ENCODE measurements around the gene R3HDM2. TPM values are rescaled to one million over a fixed set of nuclear protein-coding genes. Genes with fewer than 3 reads are reported as not detected.

R3HDM2 gene
- total and polyA plus RNA-seq, 2 of the 13 experiments (the other 11 are each of a cell fraction or from before 2014, with no cell fraction given), result 11.1 to 23.5 TPM

GRCh38 chr12:57456145-57456700, 25.4 kb upstream of the R3HDM2 start (continued):
- TF ChIP-seq, protein P1, sequence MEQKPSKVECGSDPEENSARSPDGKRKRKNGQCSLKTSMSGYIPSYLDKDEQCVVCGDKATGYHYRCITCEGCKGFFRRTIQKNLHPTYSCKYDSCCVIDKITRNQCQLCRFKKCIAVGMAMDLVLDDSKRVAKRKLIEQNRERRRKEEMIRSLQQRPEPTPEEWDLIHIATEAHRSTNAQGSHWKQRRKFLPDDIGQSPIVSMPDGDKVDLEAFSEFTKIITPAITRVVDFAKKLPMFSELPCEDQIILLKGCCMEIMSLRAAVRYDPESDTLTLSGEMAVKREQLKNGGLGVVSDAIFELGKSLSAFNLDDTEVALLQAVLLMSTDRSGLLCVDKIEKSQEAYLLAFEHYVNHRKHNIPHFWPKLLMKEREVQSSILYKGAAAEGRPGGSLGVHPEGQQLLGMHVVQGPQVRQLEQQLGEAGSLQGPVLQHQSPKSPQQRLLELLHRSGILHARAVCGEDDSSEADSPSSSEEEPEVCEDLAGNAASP (CRISPR knock-in tag; IDR thresholded peaks at IDR 0.05; ENCODE audit: borderline replicate concordance), result no peak
- TF ChIP-seq SP5 (CRISPR knock-in tag; IDR thresholded peaks at IDR 0.05; ENCODE audit: borderline replicate concordance, low read depth), result peak; percentile 38; the same call in 1 of the 2 replicates
- TF ChIP-seq ZNF660 (CRISPR knock-in tag; IDR thresholded peaks at IDR 0.05; ENCODE audit: borderline replicate concordance, low read depth), result no peak
- TF ChIP-seq KIAA2018 (CRISPR knock-in tag; IDR thresholded peaks at IDR 0.05; ENCODE audit: borderline replicate concordance), result no peak
- TF ChIP-seq DMAP1 (CRISPR knock-in tag; IDR thresholded peaks at IDR 0.05), result 0 out of 2 replicates have a peak, but pooled peaks have one; percentile 18
- no peak for TF ChIP-seq SOX13 (IDR thresholded peaks at IDR 0.05)
- TF ChIP-seq SOX13 (CRISPR knock-in tag; conservative IDR thresholded peaks at IDR 0.05 in 1 of 2, IDR thresholded peaks at IDR 0.05 in 1 of 2), result no peak
- no peak for TF ChIP-seq ZNF362 (CRISPR knock-in tag; IDR thresholded peaks at IDR 0.05; ENCODE audit: borderline replicate concordance)
- TF ChIP-seq PHF21A (CRISPR knock-in tag; IDR thresholded peaks at IDR 0.05), result no peak
- TF ChIP-seq SIN3A (IDR thresholded peaks at IDR 0.05; ENCODE audit: borderline replicate concordance, low read depth, low read length), result 0 out of 2 replicates have a peak, but pooled peaks have one; percentile 10
- TF ChIP-seq CHD2 (IDR thresholded peaks at IDR 0.05; ENCODE audit: low read depth, low read length), result no peak
- TF ChIP-seq IRF2 (CRISPR knock-in tag; IDR thresholded peaks at IDR 0.05), result 0 out of 2 replicates have a peak, but pooled peaks have one; percentile 23
- TF ChIP-seq, protein P2, sequence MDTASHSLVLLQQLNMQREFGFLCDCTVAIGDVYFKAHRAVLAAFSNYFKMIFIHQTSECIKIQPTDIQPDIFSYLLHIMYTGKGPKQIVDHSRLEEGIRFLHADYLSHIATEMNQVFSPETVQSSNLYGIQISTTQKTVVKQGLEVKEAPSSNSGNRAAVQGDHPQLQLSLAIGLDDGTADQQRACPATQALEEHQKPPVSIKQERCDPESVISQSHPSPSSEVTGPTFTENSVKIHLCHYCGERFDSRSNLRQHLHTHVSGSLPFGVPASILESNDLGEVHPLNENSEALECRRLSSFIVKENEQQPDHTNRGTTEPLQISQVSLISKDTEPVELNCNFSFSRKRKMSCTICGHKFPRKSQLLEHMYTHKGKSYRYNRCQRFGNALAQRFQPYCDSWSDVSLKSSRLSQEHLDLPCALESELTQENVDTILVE (CRISPR knock-in tag; IDR thresholded peaks at IDR 0.05), result no peak
- no peak for TF ChIP-seq CBFB (CRISPR knock-in tag; IDR thresholded peaks at IDR 0.05)
- peak; percentile 50; the same call in 1 of the 2 replicates for TF ChIP-seq KLF6 (CRISPR knock-in tag; IDR thresholded peaks at IDR 0.05)
- no peak for TF ChIP-seq ZNF343 (CRISPR knock-in tag; IDR thresholded peaks at IDR 0.05)
- TF ChIP-seq ZMYM4 (CRISPR knock-in tag; IDR thresholded peaks at IDR 0.05), result peak; percentile 35; the same call in 1 of the 2 replicates
